Measurements from ENCODE around the gene GSS. TPM values are rescaled to one million over a fixed set of nuclear protein-coding genes. Genes with fewer than 3 reads are reported as not detected.

The GSS gene
- total and polyA plus RNA-seq, 2 of the 8 experiments (the other 6 are each of a cell fraction or from before 2014, with no cell fraction given): 34.6 to 43.2 TPM

GRCh38 chr20:34951252-34951651 is 4.4 kb downstream of the GSS start:
- no peak for DNase-seq (ENCODE audit: low read depth in 1 of 2, low spot score in 2 of 2)
- no peak overlapping the region for H3K14ac ChIP-seq (ENCODE audit: insufficient read length)
- H2BK12ac ChIP-seq (ENCODE audit: low read depth, low read length): no peak overlapping the region
- no peak overlapping the region for H2BK5ac ChIP-seq (ENCODE audit: low read depth, low read length)
- no peak overlapping the region for H3K4me2 ChIP-seq (ENCODE audit: insufficient read depth in 1 of 2, low read depth in 2 of 2, low read length in 2 of 2)
- H3K9me3 ChIP-seq (ENCODE audit: insufficient read depth in 2 of 2, low read depth in 1 of 2, low read length in 1 of 2): no peaks in the 10 kb centered on the region
- H2AK5ac ChIP-seq (ENCODE audit: low read depth, low read length): no peak overlapping the region
- POLR2A ChIA-PET (ENCODE audit: partially characterized antibody): interaction anchor here (1.3 to 3.3 kb wide), 3 partner anchors 9 to 29 kb away, joined by 4 to 16 read pairs (median 9); no protein-coding TSS in a partner anchor
- H3K79me1 ChIP-seq (ENCODE audit: low read depth, low read length): no peaks in the 10 kb centered on the region
- H3K4ac ChIP-seq (replicated peaks; ENCODE audit: insufficient read length, low read depth, low read length): no peak overlapping the region
- H2BK15ac ChIP-seq (ENCODE audit: low read length): no peak overlapping the region
- 0 out of 2 replicates have a peak overlapping the region, but pooled peaks have one; percentile 40 for H3K27ac ChIP-seq (ENCODE audit: low read depth, low read length)
- WGBS, 2 experiments (ENCODE audit: extremely low coverage in 1 of 2, insufficient coverage in 1 of 2, insufficient read length in 1 of 2, insufficient replicate concordance in 2 of 2, low coverage in 1 of 2, low lambda C conversion rate in 2 of 2, missing lambda C conversion rate in 1 of 2): 93% methylated on average over 2 of the region's 2 CpGs; no CpG with 5 or more reads in 1 of the 2 experiments
- H2BK20ac ChIP-seq (ENCODE audit: low read length): no peak overlapping the region
- CTCF ChIA-PET (ENCODE audit: partially characterized antibody): interaction anchor here (1.3 to 3.7 kb wide), 3 partner anchors 9 to 77 kb away, joined by 3 to 18 read pairs (median 4); no protein-coding TSS in a partner anchor
- no peak overlapping the region for H3K9ac ChIP-seq (replicated peaks in 1 of 4; ENCODE audit: extremely low read depth in 1 of 4, low read depth in 3 of 4, low read length in 3 of 4)
- H4K8ac ChIP-seq (ENCODE audit: extremely low read depth, insufficient read depth, low read length): no peak overlapping the region
- peaks cover 4% of the 10 kb centered on the region; the same call in 1 of the 2 replicates for H3K23me2 ChIP-seq (ENCODE audit: low read depth, low read length)
- no peak for FAIRE-seq
- H4K5ac ChIP-seq (ENCODE audit: insufficient read length, low read depth, low read length): no peak overlapping the region
- peaks cover 0 to 8% (median 0%) of the 10 kb centered on the region in 4 experiments; a peak in 2 of 7 replicates for H3K4me1 ChIP-seq (replicated peaks in 1 of 4; ENCODE audit: control insufficient read depth in 3 of 4, insufficient read depth in 4 of 4, low read length in 3 of 4)
- peaks cover 0 to 5% (median 1%) of the 10 kb centered on the region in 4 experiments; a peak in 3 of 7 replicates for H3K27me3 ChIP-seq (replicated peaks in 1 of 4; ENCODE audit: control insufficient read depth in 3 of 4, extremely low read depth in 1 of 4, insufficient read depth in 3 of 4, low read length in 3 of 4)
- no peak overlapping the region for H3K4me3 ChIP-seq (ENCODE audit: extremely low read depth in 1 of 4, insufficient read depth in 2 of 4, low read depth in 3 of 4, low read length in 4 of 4)
- peaks cover 0 to 6% (median 1%) of the 10 kb centered on the region in 4 experiments; a peak in 2 of 8 replicates for H3K36me3 ChIP-seq (ENCODE audit: control insufficient read depth in 2 of 4, insufficient read depth in 4 of 4, low read length in 3 of 4)
- no peak overlapping the region for H3K23ac ChIP-seq (ENCODE audit: insufficient read length)
- H3K56ac ChIP-seq (replicated peaks; ENCODE audit: insufficient read length, low read depth, low read length): no peak overlapping the region
- H2BK120ac ChIP-seq (replicated peaks; ENCODE audit: low read depth, low read length): no peak overlapping the region
- H3K79me2 ChIP-seq (ENCODE audit: control insufficient read depth in 1 of 2, insufficient read depth in 2 of 2, low read length in 2 of 2): no peaks in the 10 kb centered on the region
- peaks cover 0 to 3% of the 10 kb centered on the region in 2 experiments for H4K20me1 ChIP-seq (replicated peaks in 1 of 2; ENCODE audit: control insufficient read depth in 1 of 2, insufficient read depth in 2 of 2, low read length in 2 of 2)
- H4K91ac ChIP-seq (replicated peaks; ENCODE audit: insufficient read length, low read length): no peak overlapping the region
- H2AFZ ChIP-seq (ENCODE audit: low read length): no peak overlapping the region
- no peak overlapping the region for H3K18ac ChIP-seq (ENCODE audit: extremely low read depth, low read length)
- TF ChIP-seq ATF3 (IDR thresholded peaks at IDR 0.05; ENCODE audit: insufficient read depth, low read depth, low read length): no peak

Data from H1 (cell line).